Keratinocyte (primary cell): Measurements from ENCODE around the gene YAF2.

Experiments
- EZH2 ChIP-seq: IDR thresholded peaks from one replicate; pipeline ENCODE4 v1.6.1; 2012; ENCODE audit warnings: inconsistent platforms, mild to moderate bottlenecking, low read length, moderate library complexity
- TF ChIP-seq, protein P1 (sequence below), 3 experiments: IDR thresholded peaks in 1 of 3; conservative IDR thresholded peaks in 1 of 3; optimal IDR thresholded peaks in 1 of 3; 2 replicates in 2 of 3; 3 replicates in 1 of 3; pipeline versions ENCODE3 to v1.5.1; 2011; ENCODE audit warnings: low read length in 3 of 3, mild to moderate bottlenecking in 3 of 3, moderate library complexity in 2 of 3, control low read depth in 1 of 3, inconsistent platforms in 1 of 3; ENCODE audit not compliant: insufficient read depth in 2 of 3; ENCODE audit errors: extremely low read depth in 1 of 3

DNA sequence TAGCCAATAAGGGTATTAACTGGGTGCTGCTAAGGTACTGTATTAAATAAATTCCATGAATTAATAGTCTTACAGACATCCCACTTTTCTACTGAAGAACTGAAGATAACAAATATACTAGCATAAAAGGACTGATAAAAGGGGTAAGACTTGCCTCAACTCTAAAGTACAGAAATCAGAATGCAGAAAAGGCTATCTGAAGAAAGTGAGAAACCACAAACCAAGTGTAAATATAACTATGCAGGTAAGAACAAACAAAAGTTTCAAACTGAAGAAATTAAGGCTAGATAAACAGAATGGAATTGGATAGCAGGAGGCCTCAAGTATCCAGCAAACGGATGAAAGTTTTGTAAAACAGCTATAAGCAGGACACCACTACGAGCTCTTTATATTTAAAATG is 29.5 kb downstream of the YAF2 start:
- TF ChIP-seq, protein P1, sequence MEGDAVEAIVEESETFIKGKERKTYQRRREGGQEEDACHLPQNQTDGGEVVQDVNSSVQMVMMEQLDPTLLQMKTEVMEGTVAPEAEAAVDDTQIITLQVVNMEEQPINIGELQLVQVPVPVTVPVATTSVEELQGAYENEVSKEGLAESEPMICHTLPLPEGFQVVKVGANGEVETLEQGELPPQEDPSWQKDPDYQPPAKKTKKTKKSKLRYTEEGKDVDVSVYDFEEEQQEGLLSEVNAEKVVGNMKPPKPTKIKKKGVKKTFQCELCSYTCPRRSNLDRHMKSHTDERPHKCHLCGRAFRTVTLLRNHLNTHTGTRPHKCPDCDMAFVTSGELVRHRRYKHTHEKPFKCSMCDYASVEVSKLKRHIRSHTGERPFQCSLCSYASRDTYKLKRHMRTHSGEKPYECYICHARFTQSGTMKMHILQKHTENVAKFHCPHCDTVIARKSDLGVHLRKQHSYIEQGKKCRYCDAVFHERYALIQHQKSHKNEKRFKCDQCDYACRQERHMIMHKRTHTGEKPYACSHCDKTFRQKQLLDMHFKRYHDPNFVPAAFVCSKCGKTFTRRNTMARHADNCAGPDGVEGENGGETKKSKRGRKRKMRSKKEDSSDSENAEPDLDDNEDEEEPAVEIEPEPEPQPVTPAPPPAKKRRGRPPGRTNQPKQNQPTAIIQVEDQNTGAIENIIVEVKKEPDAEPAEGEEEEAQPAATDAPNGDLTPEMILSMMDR (optimal IDR thresholded peaks at IDR 0.05 in 1 of 3, IDR thresholded peaks at IDR 0.05 in 1 of 3, conservative IDR thresholded peaks at IDR 0.05 in 1 of 3; ENCODE audit: extremely low read depth in 1 of 3, insufficient read depth in 2 of 3, low read length in 3 of 3), result no peak
- no peak for TF ChIP-seq EZH2
